HFFc6 (cell line): Measurements from ENCODE around the gene DNTTIP2. TPM values are rescaled to one million over a fixed set of nuclear protein-coding genes. Genes with fewer than 3 reads are reported as not detected.
A peak's percentile ranks its signal among the peaks of the same experiment; 100 is the strongest.

Source experiments
- DNase-seq: peaks from one replicate; pipeline ENCODE4 v3.0.0-alpha.2; 2018
- H3K27ac Mint-ChIP-seq: 2 replicates; pipeline ENCODE4 v1.8.0; 2020; ENCODE audit warnings: mild to moderate bottlenecking, mixed read lengths
- H3K27me3 Mint-ChIP-seq: 2 replicates; pipeline ENCODE4 v1.8.0; 2021; ENCODE audit warnings: mild to moderate bottlenecking, moderate library complexity, mixed read lengths; ENCODE audit not compliant: insufficient read depth
- H3K36me3 Mint-ChIP-seq: 2 replicates; pipeline ENCODE4 v1.8.0; 2021; ENCODE audit warnings: low read depth, mixed read lengths
- H3K4me1 Mint-ChIP-seq: 2 replicates; pipeline ENCODE4 v1.8.0; 2020; ENCODE audit warnings: low read depth, mixed read lengths
- H3K4me3 Mint-ChIP-seq: 2 replicates; pipeline ENCODE4 v1.8.0; 2020; ENCODE audit warnings: mild to moderate bottlenecking, moderate library complexity, mixed read lengths
- H3K9me3 Mint-ChIP-seq: 2 replicates; pipeline ENCODE4 v1.8.0; 2020; ENCODE audit warnings: mild to moderate bottlenecking, mixed read lengths
- CTCF ChIP-seq: fragments of 200-600 bp; sonication (generic); IDR thresholded peaks from 2 replicates; pipeline ENCODE4 v1.5.0; 2021; ENCODE audit warnings: antibody characterized with exemption, mild to moderate bottlenecking
- total RNA-seq, 6 experiments: library from RNA; stranded (reverse); fragmentation: NEBNext Ultra II Directional; extraction: Animal tissue kit (Norgen Biotek cat#: 25700); gene quantifications; 2 replicates in 1 of 6; 3 replicates in 5 of 6; pipeline ENCODE4 v1.2.3, GENCODE V29; 2021

The DNTTIP2 gene
- total RNA-seq, 6 experiments from 2014 or later = 51.8 to 65.7 (median 60.1) TPM

- H3K9me3 Mint-ChIP-seq = peaks cover 17% of the 10 kb centered on the region
- H3K36me3 Mint-ChIP-seq = peaks cover 21% of the 10 kb centered on the region
- TF ChIP-seq CTCF = no peak
- H3K27me3 Mint-ChIP-seq = peaks cover 3% of the 10 kb centered on the region; the same call in 1 of the 2 replicates
- H3K4me3 Mint-ChIP-seq = no peak overlapping the region
- H3K4me1 Mint-ChIP-seq = peaks cover 26% of the 10 kb centered on the region
- H3K27ac Mint-ChIP-seq = no peak overlapping the region
- peak; percentile 39 for DNase-seq
These were observed 51.2 kb downstream of the DNTTIP2 start for GRCh38 chr1:93827633-93828366.

GRCh38 chr1:93827128-93827527, 51.9 kb downstream of the DNTTIP2 start:
- H3K27me3 Mint-ChIP-seq = peaks cover 3% of the 10 kb centered on the region; the same call in 1 of the 2 replicates
- H3K27ac Mint-ChIP-seq = no peak overlapping the region
- H3K9me3 Mint-ChIP-seq = peaks cover 10% of the 10 kb centered on the region
- no peak for TF ChIP-seq CTCF
- H3K4me3 Mint-ChIP-seq = no peak overlapping the region
- peaks cover 18% of the 10 kb centered on the region for H3K36me3 Mint-ChIP-seq
- H3K4me1 Mint-ChIP-seq = peaks cover 30% of the 10 kb centered on the region
- no peak for DNase-seq

- Mint-ChIP-seq H3K27ac (no peak overlapping the region), H3K4me3 (no peak overlapping the region), H3K36me3 (no peaks in the 10 kb centered on the region), H3K9me3 (no peaks in the 10 kb centered on the region), H3K4me1 (peaks cover 41% of the 10 kb centered on the region), H3K27me3 (no peaks in the 10 kb centered on the region; the same call in 1 of the 2 replicates)
- TF ChIP-seq CTCF = no peak
- no peak for DNase-seq
These were observed 54.2 kb downstream of the DNTTIP2 start for GRCh38 chr1:93824834-93825233.

GRCh38 chr1:93822730-93823425, 56.1 kb downstream of the DNTTIP2 start:
- Mint-ChIP-seq H3K27ac (no peak overlapping the region), H3K4me3 (no peak overlapping the region), H3K4me1 (peaks cover 38% of the 10 kb centered on the region), H3K27me3 (no peaks in the 10 kb centered on the region; the same call in 1 of the 2 replicates), H3K36me3 (no peaks in the 10 kb centered on the region), H3K9me3 (no peaks in the 10 kb centered on the region)
- TF ChIP-seq CTCF = no peak
- no peak for DNase-seq

GRCh38 chr1:93821423-93822144, 57.4 kb downstream of the DNTTIP2 start:
- Mint-ChIP-seq H3K27me3 (no peaks in the 10 kb centered on the region; the same call in 1 of the 2 replicates), H3K4me3 (no peak overlapping the region), H3K9me3 (no peaks in the 10 kb centered on the region), H3K27ac (no peak overlapping the region), H3K4me1 (peaks cover 38% of the 10 kb centered on the region), H3K36me3 (no peaks in the 10 kb centered on the region)
- no peak for TF ChIP-seq CTCF
- DNase-seq = no peak
